NCI-H1417 treated with DMSO at 0.1 percent for 48 hours (cell line): ENCODE data around the gene NXPH1.
"Not testable (repeated sequence)": the region's sequence is repeated elsewhere in the genome, so short reads cannot be mapped to it uniquely, and the experiment has no call there.

Source experiments
- DNase-seq: peaks from one replicate; lab custom pipeline; 2025; lab: John Stamatoyannopoulos, UW

NXPH1 gene

GRCh38 chr7:8719102-8719501 lies 285.7 kb downstream of the NXPH1 start:
- no peak for DNase-seq

GRCh38 chr7:8724080-8724718 lies 290.8 kb downstream of the NXPH1 start:
- no peak for DNase-seq

GRCh38 chr7:8731756-8732155 lies 298.3 kb downstream of the NXPH1 start:
- not testable (repeated sequence) for DNase-seq

GRCh38 chr7:8739837-8740236 lies 306.4 kb downstream of the NXPH1 start:
- DNase-seq = no peak

- DNase-seq = no peak
Measured at GRCh38 chr7:8742837-8743236, 309.4 kb downstream of the NXPH1 start.

GRCh38 chr7:8747338-8747737 lies 313.9 kb downstream of the NXPH1 start:
- DNase-seq = no peak

GRCh38 chr7:8751557-8752231 lies 318.3 kb downstream of the NXPH1 start:
- no peak for DNase-seq

- DNase-seq = no peak
Measured at GRCh38 chr7:8753355-8753754, 319.9 kb downstream of the NXPH1 start.

GRCh38 chr7:8761731-8762130 lies 328.3 kb downstream of the NXPH1 start:
- DNase-seq = peak; percentile 67

- no peak for DNase-seq
Measured at GRCh38 chr7:8762803-8763202, 329.4 kb downstream of the NXPH1 start.

GRCh38 chr7:8765374-8765773 lies 332.0 kb downstream of the NXPH1 start:
- no peak for DNase-seq

- DNase-seq = no peak
Measured at GRCh38 chr7:8773518-8773917, 340.1 kb downstream of the NXPH1 start.

GRCh38 chr7:8778459-8778858 lies 345.1 kb downstream of the NXPH1 start:
- no peak for DNase-seq

GRCh38 chr7:8781166-8781565 lies 347.8 kb downstream of the NXPH1 start:
- DNase-seq = no peak

GRCh38 chr7:8783229-8783628 lies 349.8 kb downstream of the NXPH1 start:
- no peak for DNase-seq

- no peak for DNase-seq
Measured at GRCh38 chr7:8785081-8785480, 351.7 kb downstream of the NXPH1 start.

- DNase-seq = no peak
Measured at GRCh38 chr7:8800986-8801385, 367.6 kb downstream of the NXPH1 start.
